ENCODE data around the gene CFAP70. TPM values are rescaled to one million over a fixed set of nuclear protein-coding genes. Genes with fewer than 3 reads are reported as not detected.

Gene CFAP70
- total RNA-seq, 1 experiment from 2014 or later = 0.24 TPM

DNA sequence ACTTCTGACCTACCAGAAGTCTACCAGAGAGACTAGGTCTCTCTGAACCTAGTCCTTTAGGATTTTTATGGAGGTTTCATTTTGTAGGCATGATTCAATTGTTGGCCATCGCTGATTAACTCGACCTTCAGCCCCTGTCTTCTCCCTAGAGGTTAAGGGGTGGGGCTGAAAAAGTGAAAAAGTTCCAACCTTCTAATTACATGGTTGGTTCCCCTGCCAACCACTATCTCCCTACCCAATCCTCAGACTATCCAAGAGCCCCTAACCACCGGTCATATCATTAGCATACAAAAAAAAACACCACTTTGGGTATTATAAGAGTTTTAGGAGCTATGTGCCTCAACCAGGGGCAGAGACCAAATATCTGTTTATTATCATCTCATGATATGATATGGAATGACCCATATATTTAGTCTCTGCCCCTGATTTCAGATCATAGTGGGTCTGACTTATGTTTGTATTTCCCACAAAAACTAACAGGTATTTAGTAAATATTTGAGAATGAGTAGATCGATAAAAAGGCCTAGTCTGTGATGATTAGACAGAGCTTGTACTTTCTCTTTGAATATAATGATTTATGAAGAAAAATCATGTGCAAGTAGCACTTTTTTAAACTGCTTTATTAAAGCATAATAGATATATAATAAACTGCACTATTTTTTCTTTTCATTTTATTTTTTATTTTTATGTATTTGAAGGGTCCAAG is 147.4 kb downstream of the CFAP70 start:
- Histone ChIP-seq H3K23ac (ENCODE audit: insufficient read length, low read depth, low read length) (no peak overlapping the region), H2BK20ac (ENCODE audit: low read depth, low read length, poor library complexity, severe bottlenecking) (no peak overlapping the region), H2BK12ac (ENCODE audit: insufficient read length, low read depth, low read length) (no peak overlapping the region), H4K91ac (ENCODE audit: insufficient read length, low read depth, low read length) (no peak overlapping the region), H3K14ac (ENCODE audit: insufficient read depth, low read length) (no peak overlapping the region), H3K9me3 (ENCODE audit: control insufficient read depth, low read depth, low read length) (peaks cover 5% of the 10 kb centered on the region), H2AFZ (ENCODE audit: low read length) (no peak overlapping the region), H3K4ac (ENCODE audit: low read depth, low read length) (no peak overlapping the region), H3K9ac (ENCODE audit: extremely low read depth, insufficient read length, low read length) (no peak overlapping the region), H4K20me1 (ENCODE audit: control insufficient read depth, insufficient read depth, insufficient read length) (no peaks in the 10 kb centered on the region), H3K4me1 (ENCODE audit: insufficient read depth, low read length) (no peaks in the 10 kb centered on the region), H2BK5ac (ENCODE audit: insufficient read length, low read length) (no peak overlapping the region), H3K79me1 (ENCODE audit: insufficient read depth, low read depth, low read length, poor library complexity, severe bottlenecking) (no peaks in the 10 kb centered on the region), H3K18ac (ENCODE audit: insufficient read length, low read depth, low read length) (no peak overlapping the region), H3K56ac (ENCODE audit: insufficient read length, low read depth, low read length) (no peak overlapping the region), H3K79me2 (ENCODE audit: insufficient read depth, low read length) (no peaks in the 10 kb centered on the region), H4K8ac (replicated peaks; ENCODE audit: insufficient read length, low read depth, low read length) (no peak overlapping the region), H3K4me2 (ENCODE audit: insufficient read depth, insufficient read length, low read length) (no peak overlapping the region), H3T11ph (ENCODE audit: low read length) (no peak overlapping the region), H2AK5ac (ENCODE audit: insufficient read length, low read length) (no peak overlapping the region), H4K5ac (ENCODE audit: insufficient read length, low read depth, low read length) (no peak overlapping the region), H2BK15ac (ENCODE audit: low read depth, low read length) (no peak overlapping the region), H3K23me2 (ENCODE audit: insufficient read length, low read depth, low read length, poor library complexity, severe bottlenecking) (no peaks in the 10 kb centered on the region), H3K27ac (ENCODE audit: insufficient read length, low read depth, low read length) (no peak overlapping the region), H3K27me3 (ENCODE audit: insufficient read depth, low read length) (no peaks in the 10 kb centered on the region), H2BK120ac (ENCODE audit: low read depth, low read length, poor library complexity, severe bottlenecking) (no peak overlapping the region)
- no peaks in the 10 kb centered on the region for H3K27me3 Mint-ChIP-seq (ENCODE audit: low read depth)
- no peak for TF ChIP-seq CTCF (conservative IDR thresholded peaks at IDR 0.05)
- no peak for DNase-seq
- no peak overlapping the region for H3K27ac Mint-ChIP-seq
- no peaks in the 10 kb centered on the region for H3K4me1 Mint-ChIP-seq
- H3K36me3 Mint-ChIP-seq (ENCODE audit: insufficient read depth in 1 of 3, low read depth in 3 of 3) = peaks cover 12 to 26% (median 26%) of the 10 kb centered on the region in 3 experiments
- WGBS (ENCODE audit: extremely low coverage, insufficient read length, low lambda C conversion rate) = no CpG with 5 or more reads among the region's 4 CpGs
- H3K4me3 Mint-ChIP-seq = no peak overlapping the region
- peaks cover 11 to 15% of the 10 kb centered on the region in 2 experiments for H3K9me3 Mint-ChIP-seq

All from H9 (cell line).